Mesendoderm (in vitro differentiated cells): ENCODE measurements around the gene ENOPH1. TPM values are rescaled to one million over a fixed set of nuclear protein-coding genes. Genes with fewer than 3 reads are reported as not detected.

Experiments used
- DNase-seq: peaks from one replicate; pipeline ENCODE4 v3.0.0; 2013
- H2AK5ac ChIP-seq: 2 replicates; pipeline ENCODE4 v1.6.1; 2013; ENCODE audit warnings: low read length, inconsistent platforms
- H2BK120ac ChIP-seq: 2 replicates; pipeline ENCODE4 v1.6.1; 2013; ENCODE audit warnings: low read depth, mild to moderate bottlenecking, low read length, moderate library complexity, mixed read lengths
- H2BK15ac ChIP-seq: replicated peaks from 2 replicates; pipeline ENCODE4 v1.6.1; 2013; ENCODE audit warnings: low read depth, mild to moderate bottlenecking, moderate library complexity
- H2BK5ac ChIP-seq: 2 replicates; pipeline ENCODE4 v1.6.1; 2013; ENCODE audit warnings: low read length, inconsistent platforms
- H3K18ac ChIP-seq: 2 replicates; pipeline ENCODE4 v1.6.1; 2013; ENCODE audit warnings: mild to moderate bottlenecking, low read length, mixed read lengths
- H3K23ac ChIP-seq: one replicate; pipeline ENCODE4 v1.6.1; 2013; ENCODE audit warnings: low read length
- H3K27ac ChIP-seq: 2 replicates; pipeline ENCODE4 v1.5.1; 2013; ENCODE audit warnings: low read depth, mild to moderate bottlenecking, inconsistent platforms, low read length, moderate library complexity
- H3K27me3 ChIP-seq: 2 replicates; pipeline ENCODE4 v1.6.1; 2013; ENCODE audit warnings: low read length, control low read depth, mild to moderate bottlenecking, inconsistent platforms; ENCODE audit not compliant: insufficient read depth, poor library complexity
- H3K36me3 ChIP-seq: 2 replicates; pipeline ENCODE4 v1.6.1; 2013; ENCODE audit warnings: low read length, inconsistent platforms; ENCODE audit not compliant: control insufficient read depth, insufficient read depth
- H3K4ac ChIP-seq: one replicate; pipeline ENCODE4 v1.6.1; 2013; ENCODE audit warnings: low read depth, mild to moderate bottlenecking, low read length, moderate library complexity
- H3K4me1 ChIP-seq: 2 replicates; pipeline ENCODE4 v1.6.1; 2013; ENCODE audit warnings: low read depth, low read length, inconsistent platforms; ENCODE audit not compliant: control insufficient read depth
- H3K4me2 ChIP-seq: 2 replicates; pipeline ENCODE4 v1.6.1; 2013; ENCODE audit warnings: low read length
- H3K4me3 ChIP-seq: 2 replicates; pipeline ENCODE4 v1.5.1; 2013; ENCODE audit warnings: mild to moderate bottlenecking, low read length
- H3K56ac ChIP-seq: one replicate; pipeline ENCODE4 v1.6.1; 2013; ENCODE audit warnings: low read length
- H3K79me1 ChIP-seq: 2 replicates; pipeline ENCODE4 v1.6.1; 2013; ENCODE audit warnings: low read length, inconsistent platforms
- H3K79me2 ChIP-seq: 2 replicates; pipeline ENCODE4 v1.6.1; 2013; ENCODE audit warnings: mild to moderate bottlenecking, low read length; ENCODE audit not compliant: control insufficient read depth, insufficient read depth
- H3K9ac ChIP-seq: 2 replicates; pipeline ENCODE4 v1.6.1; 2013; ENCODE audit warnings: low read length, inconsistent platforms
- H4K5ac ChIP-seq: one replicate; pipeline ENCODE4 v1.6.1; 2013; ENCODE audit warnings: low read length
- H4K8ac ChIP-seq: one replicate; pipeline ENCODE4 v1.6.1; 2013; ENCODE audit warnings: low read depth, mild to moderate bottlenecking, control low read depth, low read length, moderate library complexity
- WGBS: extraction: QIAGEN DNeasy Blood & Tissue Kit; methylation state at CpG from one replicate; pipeline ENCODE4 v1.1.7; 2013; ENCODE audit warnings: low lambda C conversion rate, missing lambda C conversion rate; ENCODE audit not compliant: insufficient coverage; ENCODE audit errors: extremely low coverage; 5-methylcytosine and 5-hydroxymethylcytosine counted together
- polyA plus RNA-seq, 2 experiments: library from polyadenylated mRNA; stranded (reverse); fragments of 200-250 nt; gene quantifications; one replicate each; pipeline ENCODE4 v1.2.3, GENCODE V29; 2013

ENOPH1 gene
- 65.7 TPM for polyA plus RNA-seq (2013, experiment 1 of 2)
- 66.6 TPM for polyA plus RNA-seq (2013, experiment 2 of 2)

DNA sequence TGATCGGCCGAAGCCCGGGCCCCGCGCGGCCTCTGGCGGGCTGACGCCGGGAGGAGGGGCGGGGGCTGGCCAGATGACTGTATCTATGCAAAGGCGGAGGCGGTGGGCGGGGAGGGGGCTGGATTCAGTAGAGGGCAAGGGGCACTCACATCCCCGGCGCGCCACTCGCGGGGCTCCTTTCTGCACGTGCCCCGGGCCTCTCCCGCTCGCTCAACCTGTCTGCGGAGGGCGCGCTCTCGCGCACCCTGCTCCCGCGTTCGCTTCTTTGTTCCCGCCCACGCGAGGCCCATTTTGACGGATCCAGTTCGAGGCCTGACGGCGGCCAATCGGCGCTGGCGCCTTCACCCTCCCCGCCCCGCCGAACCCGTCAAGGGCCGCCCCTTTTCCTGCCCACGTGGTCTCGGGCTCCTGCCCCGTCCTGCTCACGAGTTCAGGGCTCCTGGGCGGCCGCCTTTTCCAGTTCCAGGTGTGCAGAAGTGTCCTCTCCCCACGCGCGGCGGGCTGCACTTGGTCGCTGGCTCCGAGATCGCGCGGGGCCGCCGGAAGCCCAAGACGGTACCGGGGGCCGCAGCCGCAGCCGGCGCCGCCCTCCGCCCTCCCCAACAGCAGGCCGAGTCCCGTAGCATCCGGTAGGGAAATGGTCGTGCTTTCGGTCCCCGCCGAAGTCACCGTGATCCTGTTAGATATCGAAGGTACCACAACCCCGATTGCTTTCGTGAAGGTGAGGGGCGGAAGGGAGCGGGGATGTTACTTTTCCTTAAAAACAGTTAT is at the start of gene ENOPH1, which contains the start of gene HNRNPDL:
Gene ENOPH1 (plus strand): TSS at position 398 of the 771 bp plus-strand sequence. CDS start 240 bp downstream, at position 638.
Gene HNRNPDL (minus strand): TSS at position 270 of the 771 bp plus-strand sequence. CDS start 772 bp downstream, outside the sequence.
- peaks cover 6% of the 10 kb centered on the region for H3K79me1 ChIP-seq
- H3K4me2 ChIP-seq: peak within 1 kb of the TSS; percentile 83
- H3K9ac ChIP-seq: peak within 1 kb of the TSS; percentile 100
- peak within 1 kb of the TSS; percentile 70 for H2AK5ac ChIP-seq
- H3K23ac ChIP-seq: peak within 1 kb of the TSS; percentile 83
- peak within 1 kb of the TSS; percentile 97 for H3K18ac ChIP-seq
- H3K4ac ChIP-seq: peak within 1 kb of the TSS; percentile 99
- peaks cover 4% of the 10 kb centered on the region for H3K36me3 ChIP-seq
- H3K79me2 ChIP-seq: peaks cover 83% of the 10 kb centered on the region
- H2BK5ac ChIP-seq: peak within 1 kb of the TSS; percentile 96
- H2BK120ac ChIP-seq: peak within 1 kb of the TSS; percentile 55
- H2BK15ac ChIP-seq: no peak within 1 kb of the TSS
- WGBS: no CpG with 5 or more reads among the region's 83 CpGs
- H4K5ac ChIP-seq: peak within 1 kb of the TSS; percentile 60
- peak within 1 kb of the TSS; percentile 97 for H4K8ac ChIP-seq
- peak; percentile 99 for DNase-seq
- H3K27ac ChIP-seq: peak within 1 kb of the TSS; percentile 99
- peak within 1 kb of the TSS; percentile 92 for H3K4me3 ChIP-seq
- H3K56ac ChIP-seq: peak within 1 kb of the TSS; percentile 99
- H3K4me1 ChIP-seq: no peaks in the 10 kb centered on the region
- no peaks in the 10 kb centered on the region for H3K27me3 ChIP-seq

DNA sequence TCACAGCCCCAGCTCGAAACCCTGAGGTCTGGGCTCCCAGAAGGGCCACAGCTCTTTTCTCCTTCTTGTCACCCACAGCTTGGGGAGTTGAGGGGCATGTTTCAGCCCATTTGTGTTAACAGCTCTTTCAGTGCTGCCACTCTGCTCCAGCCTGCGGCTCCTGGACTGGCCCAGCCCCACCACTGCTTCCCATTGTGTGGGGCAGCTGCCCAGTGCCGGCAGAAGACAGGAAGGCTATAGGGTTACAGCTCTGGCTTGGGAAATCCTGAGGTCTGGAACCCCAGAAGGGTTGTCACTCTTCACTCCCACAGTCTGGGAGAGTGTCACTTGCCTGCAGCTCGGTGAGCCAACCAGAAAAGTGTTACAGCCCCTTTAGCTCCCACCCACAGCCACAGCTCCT is 49.6 kb upstream of the ENOPH1 start:
- H3K79me1 ChIP-seq: peaks cover 9% of the 10 kb centered on the region
- WGBS: no CpG with 5 or more reads among the region's 4 CpGs

DNA sequence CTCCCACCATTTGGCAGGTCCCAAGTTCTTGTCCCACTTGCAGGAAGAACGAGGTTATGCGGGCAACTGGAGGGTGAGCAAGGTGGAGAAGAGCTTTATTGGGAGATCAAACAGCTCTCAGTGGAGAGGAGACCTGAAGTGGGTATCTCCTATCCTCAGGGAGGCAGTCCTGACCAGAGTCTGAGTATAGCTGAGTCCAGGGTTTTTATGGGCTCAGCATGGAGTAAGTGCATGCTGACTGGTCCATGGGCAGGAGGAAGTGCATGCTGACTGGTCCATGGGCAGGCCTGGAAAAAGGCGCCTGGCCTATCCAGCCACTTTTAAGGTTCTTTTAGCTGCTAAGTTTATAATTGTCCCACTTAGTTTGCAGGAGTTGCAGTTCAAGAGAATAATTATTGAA is 49.2 kb upstream of the ENOPH1 start:
- Histone ChIP-seq H3K27me3 (no peaks in the 10 kb centered on the region), H3K36me3 (no peaks in the 10 kb centered on the region), H3K4ac (no peak overlapping the region), H2AK5ac (no peak overlapping the region), H4K8ac (no peak overlapping the region), H2BK5ac (no peak overlapping the region), H3K18ac (no peak overlapping the region), H3K4me1 (peaks cover under 1% of the 10 kb centered on the region), H3K4me2 (no peak overlapping the region), H3K27ac (no peak overlapping the region), H3K56ac (no peak overlapping the region), H3K79me1 (peaks cover 6% of the 10 kb centered on the region), H3K79me2 (peaks cover 7% of the 10 kb centered on the region), H3K23ac (no peak overlapping the region), H3K9ac (no peak overlapping the region), H2BK120ac (no peak overlapping the region), H2BK15ac (no peak overlapping the region), H3K4me3 (no peak overlapping the region), H4K5ac (no peak overlapping the region)
- WGBS: no CpG with 5 or more reads among the region's 3 CpGs
- DNase-seq: peak; percentile 30

More for the DNA sequence above, 49.6 kb upstream of the ENOPH1 start:
- Histone ChIP-seq H3K27me3 (no peaks in the 10 kb centered on the region), H3K36me3 (no peaks in the 10 kb centered on the region), H3K4me1 (peaks cover 4% of the 10 kb centered on the region), H3K79me2 (peaks cover 11% of the 10 kb centered on the region), H2BK15ac (no peak overlapping the region), H3K4me2 (no peak overlapping the region), H2AK5ac (no peak overlapping the region), H4K5ac (no peak overlapping the region), H3K23ac (no peak overlapping the region), H3K27ac (no peak overlapping the region), H3K9ac (no peak overlapping the region), H2BK5ac (no peak overlapping the region), H3K4me3 (no peak overlapping the region), H3K4ac (no peak overlapping the region), H4K8ac (no peak overlapping the region), H3K18ac (no peak overlapping the region), H2BK120ac (no peak overlapping the region), H3K56ac (no peak overlapping the region)
- DNase-seq: no peak

DNA sequence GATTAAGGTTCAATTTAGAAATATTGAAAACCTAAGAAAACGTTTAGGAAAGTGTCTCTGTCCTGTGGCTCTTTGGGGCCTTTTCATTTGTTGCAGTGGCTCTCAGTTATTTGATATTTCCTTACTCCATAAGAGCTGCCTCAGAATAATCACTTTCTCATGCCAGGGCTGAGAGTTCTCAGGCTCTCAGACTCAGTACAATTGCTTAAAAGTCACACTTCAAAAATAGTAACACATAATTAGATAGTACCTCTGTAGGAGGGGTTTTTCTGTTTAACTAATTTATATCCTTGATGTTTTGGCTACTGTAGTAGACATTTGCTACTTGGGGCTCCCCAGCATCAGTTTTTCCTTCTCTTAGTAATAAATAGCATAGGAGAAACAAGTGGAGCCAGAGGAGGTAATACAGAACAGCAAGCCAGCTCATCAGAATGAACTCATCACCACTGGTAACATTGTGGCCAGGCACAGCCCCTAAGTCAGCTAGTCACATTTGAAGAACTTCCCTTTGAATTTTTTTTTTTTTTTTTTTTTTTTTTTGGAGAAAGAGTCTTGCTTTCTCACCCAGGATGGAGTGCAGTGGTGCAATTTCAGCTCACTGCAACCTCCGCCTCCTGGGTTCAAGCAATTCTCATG is 48.6 kb upstream of the ENOPH1 start:
- H3K79me2 ChIP-seq: peaks cover 3% of the 10 kb centered on the region
- H3K4me1 ChIP-seq: no peaks in the 10 kb centered on the region
- H3K36me3 ChIP-seq: no peaks in the 10 kb centered on the region
- H3K4me2 ChIP-seq: no peak overlapping the region
- H3K27ac ChIP-seq: no peak overlapping the region
- DNase-seq: no peak
- WGBS: no CpG with 5 or more reads among the region's 2 CpGs
- no peak overlapping the region for H2BK5ac ChIP-seq
- H3K4ac ChIP-seq: no peak overlapping the region
- H2AK5ac ChIP-seq: no peak overlapping the region
- H3K56ac ChIP-seq: no peak overlapping the region
- H3K9ac ChIP-seq: no peak overlapping the region
- H3K23ac ChIP-seq: no peak overlapping the region
- H4K8ac ChIP-seq: no peak overlapping the region
- H3K79me1 ChIP-seq: peaks cover 5% of the 10 kb centered on the region
- H3K18ac ChIP-seq: no peak overlapping the region
- no peak overlapping the region for H2BK15ac ChIP-seq
- no peak overlapping the region for H3K4me3 ChIP-seq
- no peaks in the 10 kb centered on the region for H3K27me3 ChIP-seq
- H4K5ac ChIP-seq: no peak overlapping the region
- H2BK120ac ChIP-seq: no peak overlapping the region

DNA sequence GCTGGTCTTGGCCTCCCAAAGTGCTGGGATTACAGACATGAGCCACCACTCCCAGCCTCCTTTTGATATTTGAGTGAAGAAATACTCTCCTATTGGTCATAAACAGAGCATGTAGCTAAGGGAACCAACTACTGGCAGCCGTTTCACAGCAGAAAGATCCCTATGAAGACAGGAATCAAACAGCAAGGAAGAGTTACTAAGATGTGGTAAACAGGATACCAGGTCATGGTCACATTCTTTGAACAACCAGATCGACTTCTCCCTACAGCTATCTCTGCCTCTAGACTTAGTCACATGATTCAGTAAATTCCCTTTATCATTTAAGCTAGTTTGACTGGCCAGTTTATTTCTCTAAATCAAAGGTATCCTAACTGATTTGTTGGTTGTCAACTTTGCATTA is 47.6 kb upstream of the ENOPH1 start:
- Histone ChIP-seq H3K27me3 (no peaks in the 10 kb centered on the region), H2AK5ac (no peak overlapping the region), H3K4me2 (no peak overlapping the region), H3K23ac (no peak overlapping the region), H3K4ac (no peak overlapping the region), H2BK15ac (no peak overlapping the region), H3K4me1 (no peaks in the 10 kb centered on the region), H3K4me3 (no peak overlapping the region), H3K18ac (no peak overlapping the region), H4K8ac (no peak overlapping the region), H3K79me1 (peaks cover 5% of the 10 kb centered on the region), H4K5ac (no peak overlapping the region), H3K56ac (no peak overlapping the region), H3K36me3 (no peaks in the 10 kb centered on the region), H3K9ac (no peak overlapping the region), H2BK5ac (no peak overlapping the region), H3K27ac (no peak overlapping the region), H3K79me2 (no peaks in the 10 kb centered on the region), H2BK120ac (no peak overlapping the region)
- WGBS: no CpG with 5 or more reads among the region's 2 CpGs
- DNase-seq: no peak
